Measurements from ENCODE around the gene SH3BGRL2. TPM values are rescaled to one million over a fixed set of nuclear protein-coding genes. Genes with fewer than 3 reads are reported as not detected.

SH3BGRL2 gene
- total RNA-seq, 4 donors from 2014 or later = 20.6 to 121 (median 51.7) TPM

- no peak for TF ChIP-seq CTCF (IDR thresholded peaks at IDR 0.05; ENCODE audit: low read depth)
These were observed 22.6 kb upstream of the SH3BGRL2 start for GRCh38 chr6:79608334-79609224.

- TF ChIP-seq CTCF (IDR thresholded peaks at IDR 0.05; ENCODE audit: low read depth) = no peak
These were observed 21.9 kb upstream of the SH3BGRL2 start for GRCh38 chr6:79609225-79609595.

GRCh38 chr6:79610306-79611009 lies 20.7 kb upstream of the SH3BGRL2 start:
- TF ChIP-seq CTCF (IDR thresholded peaks at IDR 0.05; ENCODE audit: low read depth) = no peak

- TF ChIP-seq CTCF (IDR thresholded peaks at IDR 0.05; ENCODE audit: low read depth) = no peak
These were observed 18.7 kb upstream of the SH3BGRL2 start for GRCh38 chr6:79612457-79612856.

- TF ChIP-seq CTCF (IDR thresholded peaks at IDR 0.05; ENCODE audit: low read depth) = no peak
These were observed 18.2 kb upstream of the SH3BGRL2 start for GRCh38 chr6:79612918-79613317.

- no peak for TF ChIP-seq CTCF (IDR thresholded peaks at IDR 0.05; ENCODE audit: low read depth)
These were observed 17.2 kb upstream of the SH3BGRL2 start for GRCh38 chr6:79613912-79614311.
